ENCODE data around the gene USP9Y. TPM values are rescaled to one million over a fixed set of nuclear protein-coding genes. Genes with fewer than 3 reads are reported as not detected.

Gene USP9Y
- total and polyA plus RNA-seq, 10 of the 15 experiments (the other 5 are each of a cell fraction or from before 2014, with no cell fraction given) = 0.08 TPM; not detected in 9

DNA sequence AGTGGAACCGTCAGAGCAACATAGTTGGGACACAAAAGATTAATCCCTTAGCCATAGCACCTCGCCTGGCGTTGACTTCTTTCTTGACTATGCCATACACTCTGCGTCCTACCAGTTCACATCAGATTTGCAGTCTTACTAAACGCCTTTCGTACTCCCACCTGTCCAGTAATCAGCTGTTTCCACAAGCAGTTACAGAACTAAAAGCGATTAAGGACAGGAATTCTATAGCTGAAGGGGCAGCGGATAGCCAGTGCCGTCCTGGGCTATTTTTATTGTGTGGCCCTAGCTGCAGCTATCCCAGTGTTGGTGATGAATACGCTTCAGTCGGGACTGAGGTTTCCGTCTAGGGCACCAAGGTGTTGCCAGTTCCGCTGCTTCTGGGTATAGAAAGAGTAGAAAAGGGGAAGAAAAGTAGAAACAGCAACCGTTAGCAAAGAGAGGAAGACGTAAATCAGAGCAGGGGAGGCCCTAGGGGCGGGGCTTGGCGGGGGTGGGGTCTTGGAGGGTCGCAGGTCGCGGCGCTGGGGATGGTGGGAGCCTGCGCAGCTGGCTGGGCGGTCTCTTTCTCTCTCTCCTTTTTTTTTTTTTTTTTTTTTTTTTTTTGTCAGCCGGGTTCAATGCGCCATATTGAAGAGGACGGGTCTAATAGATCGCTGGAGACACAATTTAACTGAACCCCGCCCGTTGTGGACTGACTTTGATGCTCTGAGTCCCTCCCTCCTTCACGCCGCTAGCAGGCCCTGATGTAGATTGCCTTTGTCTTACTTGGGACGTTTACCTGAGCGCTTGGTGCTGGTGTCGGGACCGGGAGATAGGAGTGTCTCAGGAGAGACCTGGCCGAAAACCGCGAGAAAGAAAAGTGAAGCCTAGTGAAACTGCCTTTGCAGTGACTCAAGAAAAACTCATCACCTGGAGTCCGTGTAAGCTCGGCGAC is 39.0 kb upstream of the USP9Y start:
- Histone ChIP-seq H3K27me3 (replicated peaks in 1 of 2; ENCODE audit: control insufficient read depth in 2 of 2, insufficient read depth in 2 of 2, low read length in 1 of 2) (no peaks in the 10 kb centered on the region), H2AFZ (ENCODE audit: control insufficient read depth, low read depth, low read length) (no peak overlapping the region), H3K27ac (ENCODE audit: control insufficient read depth, insufficient read depth) (no peak overlapping the region), H3K4me2 (ENCODE audit: control insufficient read depth, insufficient read depth) (no peak overlapping the region), H3K36me3 (ENCODE audit: control insufficient read depth in 2 of 2, insufficient read depth in 2 of 2, low read length in 1 of 2) (no peaks in the 10 kb centered on the region), H3K9ac (ENCODE audit: control insufficient read depth, insufficient read depth, low read length) (no peak overlapping the region), H3K4me1 (ENCODE audit: control insufficient read depth, insufficient read depth, low read length) (no peaks in the 10 kb centered on the region), H3K79me2 (ENCODE audit: control insufficient read depth, insufficient read depth, low read length) (no peaks in the 10 kb centered on the region), H3K9me3 (replicated peaks; ENCODE audit: control insufficient read depth, insufficient read depth, low read length) (no peaks in the 10 kb centered on the region), H3K4me3 (no peak overlapping the region), H4K20me1 (ENCODE audit: control insufficient read depth, insufficient read depth) (no peaks in the 10 kb centered on the region)
- DNase-seq (ENCODE audit: low read depth, low spot score) (no peak), ATAC-seq (no peak), FAIRE-seq (no peak)
- no CpG with 5 or more reads among the region's 41 CpGs for WGBS (ENCODE audit: insufficient coverage, insufficient replicate concordance, low lambda C conversion rate, missing lambda C conversion rate)
- POLR2A ChIA-PET = no interaction called here
- CTCF ChIA-PET = no interaction called here
- intact Hi-C loops (cut with micrococcal nuclease; ENCODE audit: unreplicated experiment) = no loop called here
- RAD21 ChIA-PET (ENCODE audit: unreplicated experiment) = no interaction called here
- BruUV-seq (replicated peaks) = no TSS peak
- no peak for TF ChIP-seq CBFB (IDR thresholded peaks at IDR 0.05; ENCODE audit: low read depth)
- TF ChIP-seq GATAD2B (conservative IDR thresholded peaks at IDR 0.05; ENCODE audit: low read depth) = no peak
- no peak for TF ChIP-seq EP300 (IDR thresholded peaks at IDR 0.05; ENCODE audit: borderline replicate concordance in 1 of 2, control insufficient read depth in 1 of 2, low read depth in 2 of 2, low read length in 2 of 2)
- no peak for TF ChIP-seq SP1 (IDR thresholded peaks at IDR 0.05; ENCODE audit: low read depth, low read length)
- TF ChIP-seq ESRRA (IDR thresholded peaks at IDR 0.05; ENCODE audit: low read length) = no peak
- TF ChIP-seq STAT1 (conservative IDR thresholded peaks at IDR 0.05) = no peak
- no peak for TF ChIP-seq CHD4 (IDR thresholded peaks at IDR 0.05)
- TF ChIP-seq SKIL (IDR thresholded peaks at IDR 0.05; ENCODE audit: low read depth, poor library complexity, severe bottlenecking) = no peak
- TF ChIP-seq BRCA1 (IDR thresholded peaks at IDR 0.05; ENCODE audit: low read depth, low read length) = no peak
- no peak for TF ChIP-seq ZNF622 (IDR thresholded peaks at IDR 0.05)
- TF ChIP-seq EGR1 (IDR thresholded peaks at IDR 0.05; ENCODE audit: borderline replicate concordance in 1 of 2, low read depth in 2 of 2, low read length in 2 of 2) = no peak
- no peak for TF ChIP-seq MXI1 (IDR thresholded peaks at IDR 0.05; ENCODE audit: low read depth, low read length)
- no peak for TF ChIP-seq WRNIP1 (IDR thresholded peaks at IDR 0.05; ENCODE audit: borderline replicate concordance, low read depth, low read length)
- TF ChIP-seq STAT3 (IDR thresholded peaks at IDR 0.05; ENCODE audit: low read depth, low read length) = no peak
- no peak for TF ChIP-seq IRF3 (IDR thresholded peaks at IDR 0.05)
- TF ChIP-seq KDM1A (IDR thresholded peaks at IDR 0.05; ENCODE audit: borderline replicate concordance) = no peak
- no peak for TF ChIP-seq KAT2A (conservative IDR thresholded peaks at IDR 0.05; ENCODE audit: control insufficient read depth, low read depth, low read length)
- TF ChIP-seq HDAC6 (IDR thresholded peaks at IDR 0.05; ENCODE audit: unreplicated experiment) = no peak
- no peak for TF ChIP-seq IKZF2 (IDR thresholded peaks at IDR 0.05)
- in situ Hi-C loops (cut with MboI) = no loop called here
- SMC1A ChIA-PET (ENCODE audit: uncharacterized antibody, unreplicated experiment) = no interaction called here

All from GM12878 (cell line).